Thymus (tissue), 11 donors: ENCODE data around the gene CLN6. TPM values are rescaled to one million over a fixed set of nuclear protein-coding genes. Genes with fewer than 3 reads are reported as not detected.
"Not testable (repeated sequence)": the region's sequence is repeated elsewhere in the genome, so short reads cannot be mapped to it uniquely, and the experiment has no call there.

Experiments used
- DNase-seq, 9 donors: peaks; one replicate each; pipeline ENCODE4 v3.0.0-alpha.2; 2013; ENCODE audit warnings: low spot score in 9 of 9, low read depth in 6 of 9, missing footprints in 1 of 9
- H3K27ac ChIP-seq, 2 donors: one replicate each; pipeline ENCODE4 v1.5.1; 2013; ENCODE audit warnings: control low read depth in 1 of 2, low read depth in 1 of 2, low read length in 1 of 2, mild to moderate bottlenecking in 1 of 2, moderate library complexity in 1 of 2
- H3K27me3 ChIP-seq, 2 donors: one replicate each; pipeline ENCODE4 v1.5.1; 2013; ENCODE audit warnings: low read length in 1 of 2; ENCODE audit not compliant: control insufficient read depth in 2 of 2, insufficient read depth in 1 of 2
- H3K36me3 ChIP-seq, 2 donors: one replicate each; pipeline ENCODE4 v1.5.1; 2013; ENCODE audit warnings: low read length in 1 of 2, mild to moderate bottlenecking in 1 of 2, moderate library complexity in 1 of 2; ENCODE audit not compliant: control insufficient read depth in 2 of 2, insufficient read depth in 2 of 2
- H3K4me1 ChIP-seq, 2 donors: one replicate each; pipeline ENCODE4 v1.5.1; 2013; ENCODE audit warnings: low read length in 2 of 2; ENCODE audit not compliant: control insufficient read depth in 2 of 2, insufficient read depth in 2 of 2
- H3K4me3 ChIP-seq, 2 donors: one replicate each; pipeline ENCODE4 v1.5.1; 2013; ENCODE audit warnings: low read length in 2 of 2, control low read depth in 1 of 2, mild to moderate bottlenecking in 1 of 2
- H3K9me3 ChIP-seq, 2 donors: one replicate each; pipeline ENCODE4 v1.5.1; 2013; ENCODE audit warnings: low read length in 1 of 2, mild to moderate bottlenecking in 1 of 2; ENCODE audit not compliant: control insufficient read depth in 2 of 2, insufficient read depth in 1 of 2
- WGBS: extraction: QIAGEN DNeasy Blood & Tissue Kit; methylation state at CpG from one replicate; pipeline ENCODE4 v1.1.7; 2013; 5-methylcytosine and 5-hydroxymethylcytosine counted together
- polyA plus RNA-seq: library from polyadenylated mRNA; stranded (reverse); fragments of 200-250 nt; gene quantifications from one replicate; pipeline ENCODE4 v1.2.3, GENCODE V29; 2013
- total RNA-seq: library from RNA; stranded (reverse); fragments of 120-200 nt; gene quantifications from one replicate; pipeline ENCODE4 v1.2.4, GENCODE V29; 2013
- donor health status: healthy.

The CLN6 gene
- total and polyA plus RNA-seq, 2 donors = 6.5 to 14.2 TPM

GRCh38 chr15:68206711-68207151 lies 22.8 kb downstream of the CLN6 start:
- Histone ChIP-seq H3K4me3 (no peak overlapping the region), H3K9me3 (peaks cover 0 to 2% of the 10 kb centered on the region in 2 donors), H3K4me1 (peaks cover 7 to 72% of the 10 kb centered on the region in 2 donors), H3K36me3 (peaks cover 2 to 5% of the 10 kb centered on the region in 2 donors), H3K27me3 (no peaks in the 10 kb centered on the region), H3K27ac (peak overlapping the region in 1 of 2 donors; percentile 88)
- WGBS = 94% methylated on average over 12 of the region's 12 CpGs
- peak in 1 of 9 donors; percentile 20 for DNase-seq

- peak in 6 of 9 donors; percentile 53 to 82 (median 62) for DNase-seq
- 61% methylated on average over 14 of the region's 14 CpGs for WGBS
- peaks cover 7 to 72% of the 10 kb centered on the region in 2 donors for H3K4me1 ChIP-seq
- H3K4me3 ChIP-seq = peak overlapping the region in 1 of 2 donors; percentile 35
- H3K27me3 ChIP-seq = no peaks in the 10 kb centered on the region
- H3K27ac ChIP-seq = peak overlapping the region; percentile 19 to 88
- H3K9me3 ChIP-seq = peaks cover 0 to 2% of the 10 kb centered on the region in 2 donors
- peaks cover under 1 to 2% of the 10 kb centered on the region in 2 donors for H3K36me3 ChIP-seq
Measured at GRCh38 chr15:68205954-68206539, 23.5 kb downstream of the CLN6 start.

- peaks cover 0 to 2% of the 10 kb centered on the region in 2 donors for H3K9me3 ChIP-seq
- no peak for DNase-seq
- H3K27me3 ChIP-seq = no peaks in the 10 kb centered on the region
- H3K4me1 ChIP-seq = peaks cover 7 to 69% of the 10 kb centered on the region in 2 donors
- peak overlapping the region in 1 of 2 donors; percentile 88 for H3K27ac ChIP-seq
- 85% methylated on average over 13 of the region's 13 CpGs for WGBS
- H3K4me3 ChIP-seq = peak overlapping the region in 1 of 2 donors; percentile 35
- peaks cover 0 to 2% of the 10 kb centered on the region in 2 donors for H3K36me3 ChIP-seq
Measured at GRCh38 chr15:68205558-68205944, 24.0 kb downstream of the CLN6 start.

- peak in 1 of 9 donors; percentile 25 for DNase-seq
- Histone ChIP-seq H3K36me3 (peaks cover 0 to 2% of the 10 kb centered on the region in 2 donors), H3K27me3 (no peaks in the 10 kb centered on the region), H3K9me3 (peaks cover 0 to 2% of the 10 kb centered on the region in 2 donors), H3K4me1 (peaks cover 7 to 63% of the 10 kb centered on the region in 2 donors), H3K4me3 (peak within 1 kb of the TSS in 1 of 2 donors; percentile 35), H3K27ac (peak within 1 kb of the TSS; percentile 19 to 88)
- WGBS = 71% methylated on average over 16 of the region's 16 CpGs
Measured at GRCh38 chr15:68204776-68205557, 24.6 kb downstream of the CLN6 start, which contains the start of gene CALML4. Gene CALML4 (minus strand): TSS chr15:68205332. CDS start chr15:68205247, 85 bp downstream.

- Histone ChIP-seq H3K9me3 (peaks cover 0 to 2% of the 10 kb centered on the region in 2 donors), H3K27me3 (no peaks in the 10 kb centered on the region), H3K4me1 (peaks cover 2 to 57% of the 10 kb centered on the region in 2 donors), H3K4me3 (no peak overlapping the region), H3K36me3 (peaks cover 0 to 2% of the 10 kb centered on the region in 2 donors), H3K27ac (no peak overlapping the region)
- no peak for DNase-seq
- WGBS = 98% methylated on average over 7 of the region's 7 CpGs
Measured at GRCh38 chr15:68204361-68204760, 25.2 kb downstream of the CLN6 start.

- Histone ChIP-seq H3K27ac (no peak overlapping the region), H3K9me3 (peaks cover 0 to 2% of the 10 kb centered on the region in 2 donors), H3K4me1 (peaks cover 2 to 53% of the 10 kb centered on the region in 2 donors), H3K27me3 (no peaks in the 10 kb centered on the region), H3K36me3 (peaks cover 0 to 2% of the 10 kb centered on the region in 2 donors), H3K4me3 (no peak overlapping the region)
- DNase-seq = no peak
- WGBS = 97% methylated on average over 5 of the region's 5 CpGs
Measured at GRCh38 chr15:68203956-68204355, 25.6 kb downstream of the CLN6 start.

- H3K4me1 ChIP-seq = peaks cover 2 to 49% of the 10 kb centered on the region in 2 donors
- WGBS = 99% methylated on average over 5 of the region's 5 CpGs
- peaks cover 0 to 2% of the 10 kb centered on the region in 2 donors for H3K9me3 ChIP-seq
- H3K4me3 ChIP-seq = no peak overlapping the region
- no peak overlapping the region for H3K27ac ChIP-seq
- no peak for DNase-seq
- peaks cover 0 to 2% of the 10 kb centered on the region in 2 donors for H3K36me3 ChIP-seq
- no peaks in the 10 kb centered on the region for H3K27me3 ChIP-seq
Measured at GRCh38 chr15:68203486-68203885, 26.0 kb downstream of the CLN6 start.

GRCh38 chr15:68202994-68203393 lies 26.5 kb downstream of the CLN6 start:
- over 99% methylated on average over 7 of the region's 7 CpGs for WGBS
- peaks cover 2 to 44% of the 10 kb centered on the region in 2 donors for H3K4me1 ChIP-seq
- H3K27me3 ChIP-seq = not testable (repeated sequence)

GRCh38 chr15:68201879-68202261 lies 27.7 kb downstream of the CLN6 start:
- 77% methylated on average over 3 of the region's 3 CpGs for WGBS
- Histone ChIP-seq H3K4me3 (no peak overlapping the region), H3K27me3 (no peaks in the 10 kb centered on the region), H3K4me1 (peaks cover 2 to 32% of the 10 kb centered on the region in 2 donors), H3K27ac (no peak overlapping the region), H3K9me3 (no peaks in the 10 kb centered on the region), H3K36me3 (peaks cover 4 to 9% of the 10 kb centered on the region in 2 donors)
- no peak for DNase-seq

More at GRCh38 chr15:68202994-68203393, 26.5 kb downstream of the CLN6 start:
- H3K9me3 ChIP-seq, H3K36me3 ChIP-seq, DNase-seq, H3K4me3 ChIP-seq, H3K27ac ChIP-seq: not testable (repeated sequence)
